Smooth muscle cell (in vitro differentiated cells): Measurements from ENCODE around the gene TMPRSS6. TPM values are rescaled to one million over a fixed set of nuclear protein-coding genes. Genes with fewer than 3 reads are reported as not detected.

ENCODE experiments used
- DNase-seq: peaks from one replicate; lab custom pipeline; 2025; ENCODE audit not compliant: unreplicated experiment; lab: John Stamatoyannopoulos, UW
- H2AFZ ChIP-seq: fragments of 200-600 bp; sonication (generic); 2 replicates; pipeline ENCODE4 v1.6.0; 2016; ENCODE audit warnings: antibody characterized with exemption, low read depth, mild to moderate bottlenecking
- H3F3A ChIP-seq: fragments of 200-600 bp; sonication (generic); 2 replicates; pipeline ENCODE4 v1.6.0; 2017; ENCODE audit warnings: antibody characterized with exemption, low read depth
- H3K27ac ChIP-seq: fragments of 200-600 bp; sonication (generic); 2 replicates; pipeline ENCODE4 v1.5.1; 2016; ENCODE audit warnings: low read depth, mild to moderate bottlenecking
- H3K27me3 ChIP-seq: fragments of 200-600 bp; sonication (generic); 2 replicates; pipeline ENCODE4 v1.6.1; 2016; ENCODE audit warnings: low read depth, mild to moderate bottlenecking
- H3K36me3 ChIP-seq: fragments of 200-600 bp; sonication (generic); 2 replicates; pipeline ENCODE4 v1.5.1; 2016; ENCODE audit warnings: low read depth
- H3K4me1 ChIP-seq: fragments of 200-600 bp; sonication (generic); 2 replicates; pipeline ENCODE4 v1.5.1; 2016; ENCODE audit warnings: low read depth
- H3K4me2 ChIP-seq: fragments of 200-600 bp; sonication (generic); 2 replicates; pipeline ENCODE4 v1.6.0; 2016; ENCODE audit warnings: mild to moderate bottlenecking
- H3K4me3 ChIP-seq: fragments of 200-600 bp; sonication (generic); 2 replicates; pipeline ENCODE4 v1.5.1; 2016; ENCODE audit warnings: mild to moderate bottlenecking
- H3K79me2 ChIP-seq: fragments of 200-600 bp; sonication (generic); 2 replicates; pipeline ENCODE4 v1.6.0; 2016; ENCODE audit warnings: low read depth, mild to moderate bottlenecking
- H3K9ac ChIP-seq: fragments of 200-600 bp; sonication (generic); 2 replicates; pipeline ENCODE4 v1.6.0; 2016; ENCODE audit warnings: low read depth
- H3K9me3 ChIP-seq: fragments of 200-600 bp; sonication (generic); replicated peaks from 2 replicates; pipeline ENCODE4 v1.5.1; 2016; ENCODE audit warnings: low read depth
- H4K20me1 ChIP-seq: fragments of 200-600 bp; sonication (generic); 2 replicates; pipeline ENCODE4 v1.6.0; 2016; ENCODE audit warnings: low read depth
- WGBS: methylation state at CpG from one replicate; pipeline ENCODE4 v1.1.7; 2016; ENCODE audit warnings: low lambda C conversion rate; 5-methylcytosine and 5-hydroxymethylcytosine counted together
- polyA plus RNA-seq: library from polyadenylated mRNA; unstranded; fragments of >200 nt; fragmentation: Nextera tagmentation; extraction: Ambion mirVana; gene quantifications from 2 replicates; pipeline ENCODE4 v1.2.1, GENCODE V29; 2016
- total RNA-seq: library from RNA; depleted of rRNA; stranded (reverse); fragments of >200 nt; gene quantifications from 2 replicates; pipeline ENCODE4 v1.2.3, GENCODE V29; 2014
- TF ChIP-seq, protein P1 (sequence below): fragments of 200-600 bp; sonication (generic); IDR thresholded peaks from 2 replicates; pipeline ENCODE4 v1.5.1; 2017; ENCODE audit warnings: borderline replicate concordance, mild to moderate bottlenecking, antibody characterized with exemption; ENCODE audit not compliant: insufficient read depth, poor library complexity, severe bottlenecking

TMPRSS6 gene
- total and polyA plus RNA-seq, 2 experiments from 2014 or later, result not detected

DNA sequence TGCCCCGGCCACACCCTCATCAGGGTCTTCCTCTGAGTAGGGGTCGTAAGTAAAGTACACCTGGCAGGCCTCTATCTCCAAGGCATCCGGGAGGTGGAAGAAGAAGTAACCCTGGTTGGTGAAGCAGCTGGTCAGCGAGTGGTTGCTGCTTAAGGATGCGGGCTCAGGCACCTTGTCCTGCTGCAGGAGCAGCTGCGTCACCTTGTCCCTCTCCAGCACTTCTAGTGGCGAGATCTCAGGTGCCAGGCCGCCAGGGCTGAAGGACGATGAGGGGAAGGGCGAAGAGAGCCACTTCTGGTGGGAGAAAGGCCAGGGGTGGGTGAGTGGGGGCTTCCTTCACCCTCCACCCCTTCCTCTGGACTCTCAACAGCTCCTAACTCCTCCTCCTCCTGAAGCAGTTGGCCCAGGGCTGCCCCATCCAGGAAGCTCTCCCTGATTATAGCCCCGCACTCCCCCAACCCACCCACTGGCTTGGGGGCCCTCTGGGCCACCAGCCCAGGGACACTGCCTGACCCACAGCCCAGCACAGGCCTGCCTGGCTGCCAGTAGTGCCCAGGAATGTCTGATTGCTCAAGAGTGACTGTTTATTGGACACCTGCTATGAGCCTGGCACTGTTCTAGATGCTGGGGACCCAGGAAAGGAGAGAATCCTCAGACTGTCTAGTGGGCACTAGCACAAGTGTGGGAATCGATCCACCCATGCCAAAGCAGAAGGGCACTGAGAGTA, 19.2 kb upstream of the TMPRSS6 start:
- H3K27me3 ChIP-seq, result no peaks in the 10 kb centered on the region
- H3K27ac ChIP-seq, result no peak overlapping the region
- 91% methylated on average over 12 of the region's 12 CpGs for WGBS
- no peaks in the 10 kb centered on the region for H3K9me3 ChIP-seq
- H3K36me3 ChIP-seq, result no peaks in the 10 kb centered on the region
- H2AFZ ChIP-seq, result no peak overlapping the region
- TF ChIP-seq, protein P1, sequence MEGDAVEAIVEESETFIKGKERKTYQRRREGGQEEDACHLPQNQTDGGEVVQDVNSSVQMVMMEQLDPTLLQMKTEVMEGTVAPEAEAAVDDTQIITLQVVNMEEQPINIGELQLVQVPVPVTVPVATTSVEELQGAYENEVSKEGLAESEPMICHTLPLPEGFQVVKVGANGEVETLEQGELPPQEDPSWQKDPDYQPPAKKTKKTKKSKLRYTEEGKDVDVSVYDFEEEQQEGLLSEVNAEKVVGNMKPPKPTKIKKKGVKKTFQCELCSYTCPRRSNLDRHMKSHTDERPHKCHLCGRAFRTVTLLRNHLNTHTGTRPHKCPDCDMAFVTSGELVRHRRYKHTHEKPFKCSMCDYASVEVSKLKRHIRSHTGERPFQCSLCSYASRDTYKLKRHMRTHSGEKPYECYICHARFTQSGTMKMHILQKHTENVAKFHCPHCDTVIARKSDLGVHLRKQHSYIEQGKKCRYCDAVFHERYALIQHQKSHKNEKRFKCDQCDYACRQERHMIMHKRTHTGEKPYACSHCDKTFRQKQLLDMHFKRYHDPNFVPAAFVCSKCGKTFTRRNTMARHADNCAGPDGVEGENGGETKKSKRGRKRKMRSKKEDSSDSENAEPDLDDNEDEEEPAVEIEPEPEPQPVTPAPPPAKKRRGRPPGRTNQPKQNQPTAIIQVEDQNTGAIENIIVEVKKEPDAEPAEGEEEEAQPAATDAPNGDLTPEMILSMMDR, result no peak
- no peak for DNase-seq
- H3K4me3 ChIP-seq, result no peak overlapping the region
- no peaks in the 10 kb centered on the region for H4K20me1 ChIP-seq
- H3K4me2 ChIP-seq, result no peak overlapping the region
- H3K9ac ChIP-seq, result no peak overlapping the region
- no peaks in the 10 kb centered on the region for H3K79me2 ChIP-seq
- no peaks in the 10 kb centered on the region for H3K4me1 ChIP-seq
- H3F3A ChIP-seq, result no peaks in the 10 kb centered on the region

DNA sequence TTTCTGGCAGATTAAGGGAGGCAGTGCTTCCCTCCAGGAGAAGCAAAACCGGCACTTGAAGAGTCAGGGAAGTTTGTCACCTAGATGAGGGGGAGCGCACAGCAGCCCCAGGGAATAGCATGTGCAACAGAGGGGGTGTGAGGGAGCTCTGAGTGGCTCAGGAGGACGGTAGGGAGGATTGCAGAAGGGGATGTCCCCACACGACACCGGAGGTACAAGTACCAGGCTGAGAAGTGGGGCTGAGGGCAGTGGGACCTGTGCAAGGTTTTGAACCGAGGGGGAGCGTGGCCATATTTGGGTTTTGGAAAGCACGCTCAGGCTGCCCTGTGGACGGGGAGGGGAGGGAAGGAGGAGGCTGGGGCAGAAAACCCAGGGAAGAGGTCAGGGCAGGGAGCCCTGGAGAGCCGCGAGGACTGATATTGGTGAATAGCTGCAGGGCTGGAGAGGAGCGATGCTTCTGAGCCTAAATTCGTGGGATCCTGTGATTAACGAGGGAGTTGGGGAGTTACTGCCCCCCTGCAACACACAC, 17.9 kb upstream of the TMPRSS6 start:
- Histone ChIP-seq H3K27ac (no peak overlapping the region), H3K9ac (no peak overlapping the region), H3K4me1 (no peaks in the 10 kb centered on the region), H3K36me3 (no peaks in the 10 kb centered on the region), H3K9me3 (no peaks in the 10 kb centered on the region), H3F3A (no peaks in the 10 kb centered on the region), H4K20me1 (no peaks in the 10 kb centered on the region), H3K27me3 (no peaks in the 10 kb centered on the region), H3K79me2 (no peaks in the 10 kb centered on the region), H3K4me2 (no peak overlapping the region), H2AFZ (no peak overlapping the region), H3K4me3 (no peak overlapping the region)
- no peak for DNase-seq
- WGBS, result 82% methylated on average over 13 of the region's 14 CpGs
- TF ChIP-seq, protein P1, result no peak

DNA sequence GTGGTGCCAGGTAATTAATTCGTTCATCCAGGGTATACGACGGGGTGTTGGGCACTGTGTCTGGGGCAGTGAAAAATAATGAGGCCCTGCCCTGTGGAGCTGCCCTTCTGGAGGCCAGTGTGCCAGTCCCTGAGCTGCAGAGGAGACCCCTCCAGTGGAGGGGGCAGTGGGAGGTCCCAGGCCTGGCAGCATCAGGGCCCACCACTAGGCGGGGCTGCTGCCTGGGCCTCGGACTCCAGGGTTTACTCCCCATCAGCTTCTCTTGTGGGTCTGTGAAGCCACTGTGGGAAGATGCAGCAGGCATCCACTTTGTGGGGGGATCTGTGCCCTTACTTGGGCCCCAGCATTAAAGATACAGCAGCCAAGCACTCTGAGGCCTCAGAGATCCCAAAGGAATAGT, 17.4 kb upstream of the TMPRSS6 start:
- 91% methylated on average over 5 of the region's 5 CpGs for WGBS
- Histone ChIP-seq H3K4me1 (no peaks in the 10 kb centered on the region), H3K9ac (no peak overlapping the region), H2AFZ (no peak overlapping the region), H3K27ac (no peak overlapping the region), H3K79me2 (no peaks in the 10 kb centered on the region), H3K27me3 (no peaks in the 10 kb centered on the region), H3K9me3 (no peaks in the 10 kb centered on the region), H3K4me3 (no peak overlapping the region), H3K4me2 (no peak overlapping the region), H3F3A (no peaks in the 10 kb centered on the region), H3K36me3 (no peaks in the 10 kb centered on the region), H4K20me1 (no peaks in the 10 kb centered on the region)
- no peak for DNase-seq
- TF ChIP-seq, protein P1, result peak; percentile 30

DNA sequence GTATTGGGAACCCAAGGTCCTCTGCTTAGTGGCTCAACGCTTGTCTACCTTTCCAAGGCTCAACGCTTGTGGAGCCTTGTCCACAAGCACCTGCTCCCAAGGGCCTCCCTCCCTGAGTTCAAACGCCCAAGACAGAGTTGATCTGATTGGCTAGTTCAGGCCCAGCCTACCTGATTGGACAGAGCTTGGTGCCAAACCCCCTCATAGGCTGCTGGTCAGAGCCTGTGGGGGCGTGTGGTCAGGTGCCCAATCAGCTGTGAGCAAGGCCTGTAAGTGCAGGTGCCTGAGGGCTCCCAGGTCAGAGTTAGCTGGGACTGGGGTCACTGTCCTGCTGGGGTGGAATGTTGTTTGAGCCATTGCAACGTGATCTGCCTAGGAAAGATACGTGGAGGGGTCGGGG, 16.9 kb upstream of the TMPRSS6 start:
- TF ChIP-seq, protein P1, result no peak
- no peak overlapping the region for H3K4me3 ChIP-seq
- no peak overlapping the region for H3K27ac ChIP-seq
- no peaks in the 10 kb centered on the region for H3F3A ChIP-seq
- DNase-seq, result no peak
- no peaks in the 10 kb centered on the region for H4K20me1 ChIP-seq
- no peaks in the 10 kb centered on the region for H3K27me3 ChIP-seq
- H3K9ac ChIP-seq, result no peak overlapping the region
- no peaks in the 10 kb centered on the region for H3K9me3 ChIP-seq
- no peaks in the 10 kb centered on the region for H3K36me3 ChIP-seq
- H3K4me1 ChIP-seq, result no peaks in the 10 kb centered on the region
- 82% methylated on average over 7 of the region's 7 CpGs for WGBS
- H3K79me2 ChIP-seq, result no peaks in the 10 kb centered on the region
- no peak overlapping the region for H3K4me2 ChIP-seq
- H2AFZ ChIP-seq, result no peak overlapping the region
